ENCODE data around the gene SLC46A3. TPM values are rescaled to one million over a fixed set of nuclear protein-coding genes. Genes with fewer than 3 reads are reported as not detected.

Gene SLC46A3
- total and polyA plus RNA-seq, 2 experiments from 2014 or later, result 0.16 to 0.28 TPM

DNA sequence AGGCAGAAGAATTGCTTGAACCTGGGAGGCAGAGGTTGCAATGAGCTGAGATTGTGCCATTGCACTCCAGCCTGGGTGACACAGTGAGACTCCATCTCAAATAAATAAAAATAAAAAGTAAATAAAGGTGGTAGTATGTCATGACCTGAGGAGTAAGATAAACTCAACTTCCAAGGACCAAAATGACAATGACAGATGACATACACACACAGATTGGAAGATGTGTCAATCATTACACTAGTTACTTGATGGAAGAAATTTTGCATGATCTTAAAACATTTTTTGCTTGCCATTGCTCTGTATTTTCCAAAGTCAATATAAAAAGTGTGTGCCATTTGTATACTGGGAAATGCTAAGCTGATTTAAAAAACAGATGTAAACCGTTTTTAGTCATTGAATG lies 4.1 kb downstream of the SLC46A3 start:
- TF ChIP-seq ZNF114 (CRISPR knock-in tag; IDR thresholded peaks at IDR 0.05), result no peak
- TF ChIP-seq, protein P1, sequence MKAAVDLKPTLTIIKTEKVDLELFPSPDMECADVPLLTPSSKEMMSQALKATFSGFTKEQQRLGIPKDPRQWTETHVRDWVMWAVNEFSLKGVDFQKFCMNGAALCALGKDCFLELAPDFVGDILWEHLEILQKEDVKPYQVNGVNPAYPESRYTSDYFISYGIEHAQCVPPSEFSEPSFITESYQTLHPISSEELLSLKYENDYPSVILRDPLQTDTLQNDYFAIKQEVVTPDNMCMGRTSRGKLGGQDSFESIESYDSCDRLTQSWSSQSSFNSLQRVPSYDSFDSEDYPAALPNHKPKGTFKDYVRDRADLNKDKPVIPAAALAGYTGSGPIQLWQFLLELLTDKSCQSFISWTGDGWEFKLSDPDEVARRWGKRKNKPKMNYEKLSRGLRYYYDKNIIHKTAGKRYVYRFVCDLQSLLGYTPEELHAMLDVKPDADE (IDR thresholded peaks at IDR 0.05), result no peak
- TF ChIP-seq POLR2AphosphoS5 (IDR thresholded peaks at IDR 0.05; ENCODE audit: low read depth), result no peak
- TF ChIP-seq, protein P2, sequence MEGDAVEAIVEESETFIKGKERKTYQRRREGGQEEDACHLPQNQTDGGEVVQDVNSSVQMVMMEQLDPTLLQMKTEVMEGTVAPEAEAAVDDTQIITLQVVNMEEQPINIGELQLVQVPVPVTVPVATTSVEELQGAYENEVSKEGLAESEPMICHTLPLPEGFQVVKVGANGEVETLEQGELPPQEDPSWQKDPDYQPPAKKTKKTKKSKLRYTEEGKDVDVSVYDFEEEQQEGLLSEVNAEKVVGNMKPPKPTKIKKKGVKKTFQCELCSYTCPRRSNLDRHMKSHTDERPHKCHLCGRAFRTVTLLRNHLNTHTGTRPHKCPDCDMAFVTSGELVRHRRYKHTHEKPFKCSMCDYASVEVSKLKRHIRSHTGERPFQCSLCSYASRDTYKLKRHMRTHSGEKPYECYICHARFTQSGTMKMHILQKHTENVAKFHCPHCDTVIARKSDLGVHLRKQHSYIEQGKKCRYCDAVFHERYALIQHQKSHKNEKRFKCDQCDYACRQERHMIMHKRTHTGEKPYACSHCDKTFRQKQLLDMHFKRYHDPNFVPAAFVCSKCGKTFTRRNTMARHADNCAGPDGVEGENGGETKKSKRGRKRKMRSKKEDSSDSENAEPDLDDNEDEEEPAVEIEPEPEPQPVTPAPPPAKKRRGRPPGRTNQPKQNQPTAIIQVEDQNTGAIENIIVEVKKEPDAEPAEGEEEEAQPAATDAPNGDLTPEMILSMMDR (conservative IDR thresholded peaks at IDR 0.05; ENCODE audit: low read depth in 2 of 2), result no peak
- TF ChIP-seq NANOG (IDR thresholded peaks at IDR 0.05; ENCODE audit: borderline replicate concordance), result no peak
- TF ChIP-seq, protein P3, sequence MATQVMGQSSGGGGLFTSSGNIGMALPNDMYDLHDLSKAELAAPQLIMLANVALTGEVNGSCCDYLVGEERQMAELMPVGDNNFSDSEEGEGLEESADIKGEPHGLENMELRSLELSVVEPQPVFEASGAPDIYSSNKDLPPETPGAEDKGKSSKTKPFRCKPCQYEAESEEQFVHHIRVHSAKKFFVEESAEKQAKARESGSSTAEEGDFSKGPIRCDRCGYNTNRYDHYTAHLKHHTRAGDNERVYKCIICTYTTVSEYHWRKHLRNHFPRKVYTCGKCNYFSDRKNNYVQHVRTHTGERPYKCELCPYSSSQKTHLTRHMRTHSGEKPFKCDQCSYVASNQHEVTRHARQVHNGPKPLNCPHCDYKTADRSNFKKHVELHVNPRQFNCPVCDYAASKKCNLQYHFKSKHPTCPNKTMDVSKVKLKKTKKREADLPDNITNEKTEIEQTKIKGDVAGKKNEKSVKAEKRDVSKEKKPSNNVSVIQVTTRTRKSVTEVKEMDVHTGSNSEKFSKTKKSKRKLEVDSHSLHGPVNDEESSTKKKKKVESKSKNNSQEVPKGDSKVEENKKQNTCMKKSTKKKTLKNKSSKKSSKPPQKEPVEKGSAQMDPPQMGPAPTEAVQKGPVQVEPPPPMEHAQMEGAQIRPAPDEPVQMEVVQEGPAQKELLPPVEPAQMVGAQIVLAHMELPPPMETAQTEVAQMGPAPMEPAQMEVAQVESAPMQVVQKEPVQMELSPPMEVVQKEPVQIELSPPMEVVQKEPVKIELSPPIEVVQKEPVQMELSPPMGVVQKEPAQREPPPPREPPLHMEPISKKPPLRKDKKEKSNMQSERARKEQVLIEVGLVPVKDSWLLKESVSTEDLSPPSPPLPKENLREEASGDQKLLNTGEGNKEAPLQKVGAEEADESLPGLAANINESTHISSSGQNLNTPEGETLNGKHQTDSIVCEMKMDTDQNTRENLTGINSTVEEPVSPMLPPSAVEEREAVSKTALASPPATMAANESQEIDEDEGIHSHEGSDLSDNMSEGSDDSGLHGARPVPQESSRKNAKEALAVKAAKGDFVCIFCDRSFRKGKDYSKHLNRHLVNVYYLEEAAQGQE (IDR thresholded peaks at IDR 0.05; ENCODE audit: unreplicated experiment), result no peak
- TF ChIP-seq JUNB (IDR thresholded peaks at IDR 0.05; ENCODE audit: unreplicated experiment), result no peak
- TF ChIP-seq EZH2 (IDR thresholded peaks at IDR 0.05; ENCODE audit: low read depth, unreplicated experiment), result no peak
- no peak for TF ChIP-seq EZH2phosphoT487 (IDR thresholded peaks at IDR 0.05; ENCODE audit: unreplicated experiment)
- no peak for TF ChIP-seq CREB1 (CRISPR knock-in tag; IDR thresholded peaks at IDR 0.05; ENCODE audit: low read depth)
- TF ChIP-seq STAT1 (IDR thresholded peaks at IDR 0.05; ENCODE audit: unreplicated experiment), result no peak
- H3K27ac Mint-ChIP-seq, result no peak overlapping the region
- peaks cover 9% of the 10 kb centered on the region; the same call in 1 of the 2 replicates for H3F3A ChIP-seq (replicated peaks; ENCODE audit: low read depth)
- no peaks in the 10 kb centered on the region for H3K9me3 Mint-ChIP-seq
- peaks cover 8% of the 10 kb centered on the region for H3K4me1 ChIP-seq (ENCODE audit: insufficient read depth)
- no peak overlapping the region for H3K4me3 Mint-ChIP-seq
- no peaks in the 10 kb centered on the region for H3K79me2 ChIP-seq (replicated peaks; ENCODE audit: insufficient read depth)
- H3K36me3 ChIP-seq (ENCODE audit: insufficient read depth), result no peaks in the 10 kb centered on the region
- ATAC-seq (no peak), DNase-seq (ENCODE audit: low spot score) (no peak)
- peaks cover 27% of the 10 kb centered on the region for H3K27me3 Mint-ChIP-seq (ENCODE audit: insufficient read depth, low read depth, poor library complexity)
- no peak overlapping the region for H3K27ac ChIP-seq (ENCODE audit: low read depth)
- H3K4me1 Mint-ChIP-seq, result peaks cover 7% of the 10 kb centered on the region; the same call in 2 of the 3 replicates
- H3K4me3 ChIP-seq, result no peak overlapping the region
- H3K36me3 Mint-ChIP-seq (ENCODE audit: low read depth), result no peaks in the 10 kb centered on the region
- H3K4me2 ChIP-seq, result no peak overlapping the region
- H4K20me1 ChIP-seq (replicated peaks; ENCODE audit: insufficient read depth), result no peaks in the 10 kb centered on the region
- H2AFZ ChIP-seq, result no peak overlapping the region
- H3K9me2 ChIP-seq (ENCODE audit: insufficient read depth), result no peaks in the 10 kb centered on the region
- peaks cover 28% of the 10 kb centered on the region for H3K27me3 ChIP-seq (ENCODE audit: insufficient read depth)

Data from GM23338 (cell line).